HepG2 (cell line): ENCODE results near the gene CCSER2. TPM values are rescaled to one million over a fixed set of nuclear protein-coding genes. Genes with fewer than 3 reads are reported as not detected.

Experiments used
- ARID5B ChIP-seq: IDR thresholded peaks from 2 replicates; pipeline ENCODE4 v1.4.0; 2020; ENCODE audit warnings: mild to moderate bottlenecking, missing genetic modification reagents
- BRD4 ChIP-seq: sonication (generic); formaldehyde crosslinking; IDR thresholded peaks from 2 replicates; pipeline ENCODE4 v1.4.0; 2020; ENCODE audit warnings: missing genetic modification reagents
- CREB1 ChIP-seq, 2 experiments: fragments of 450-650 bp in 1 of 2; IDR thresholded peaks; 2 replicates each; pipeline ENCODE4 v1.6.1; 2016 to 2017; ENCODE audit warnings: control low read depth in 1 of 2, mild to moderate bottlenecking in 1 of 2, missing compliant biosample characterization in 1 of 2, missing genetic modification characterization in 1 of 2
- GTF3A ChIP-seq: sonication (generic); formaldehyde crosslinking; conservative IDR thresholded peaks from 2 replicates; pipeline ENCODE4 v1.4.0; 2020; ENCODE audit warnings: mild to moderate bottlenecking, missing genetic modification reagents
- HDAC2 ChIP-seq: sonication (generic); formaldehyde crosslinking; IDR thresholded peaks from 2 replicates; pipeline ENCODE4 v1.4.0; 2020; ENCODE audit warnings: missing genetic modification reagents
- HHEX ChIP-seq: IDR thresholded peaks from 2 replicates; pipeline ENCODE4 v1.6.1; 2016; ENCODE audit warnings: control low read depth
- HOXA3 ChIP-seq: sonication (generic); formaldehyde crosslinking; IDR thresholded peaks from 2 replicates; pipeline ENCODE4 v1.5.0; 2020; ENCODE audit warnings: missing genetic modification reagents
- KDM3A ChIP-seq: IDR thresholded peaks from 2 replicates; pipeline ENCODE4 v1.6.1; 2018; ENCODE audit warnings: low read depth, missing compliant biosample characterization
- KLF11 ChIP-seq: IDR thresholded peaks from 2 replicates; pipeline ENCODE4 v1.6.1; 2016; ENCODE audit warnings: missing compliant biosample characterization
- NFKB2 ChIP-seq: sonication (generic); formaldehyde crosslinking; IDR thresholded peaks from 2 replicates; pipeline ENCODE4 v1.4.0; 2020; ENCODE audit warnings: missing genetic modification reagents, borderline replicate concordance
- RORA ChIP-seq: sonication (generic); formaldehyde crosslinking; IDR thresholded peaks from 2 replicates; pipeline ENCODE4 v1.5.0; 2020; ENCODE audit warnings: mild to moderate bottlenecking, missing genetic modification reagents, moderate library complexity
- SPEN ChIP-seq: sonication (generic); formaldehyde crosslinking; IDR thresholded peaks from 2 replicates; pipeline ENCODE4 v1.5.1; 2020; ENCODE audit warnings: low read depth, mild to moderate bottlenecking, missing genetic modification reagents
- TCF7 ChIP-seq: sonication (generic); IDR thresholded peaks from 2 replicates; pipeline ENCODE4 v1.6.1; 2016; ENCODE audit warnings: antibody characterized with exemption, low read depth
- ZFP82 ChIP-seq: sonication (generic); formaldehyde crosslinking; IDR thresholded peaks from 2 replicates; pipeline ENCODE4 v1.5.1; 2020; ENCODE audit warnings: mild to moderate bottlenecking, missing genetic modification reagents, borderline replicate concordance
- ZHX1 ChIP-seq: sonication (generic); formaldehyde crosslinking; IDR thresholded peaks from 2 replicates; pipeline ENCODE4 v1.8.1; 2022; ENCODE audit warnings: low read depth, mild to moderate bottlenecking, missing genetic modification reagents
- ZNF260 ChIP-seq: sonication (generic); formaldehyde crosslinking; IDR thresholded peaks from 2 replicates; pipeline ENCODE4 v1.4.0; 2020; ENCODE audit warnings: missing genetic modification reagents, low read depth, mild to moderate bottlenecking, borderline replicate concordance
- ZNF451 ChIP-seq: sonication (generic); formaldehyde crosslinking; IDR thresholded peaks from 2 replicates; pipeline ENCODE4 v1.5.0; 2020; ENCODE audit warnings: mild to moderate bottlenecking, missing genetic modification reagents
- ZNF574 ChIP-seq: sonication (generic); formaldehyde crosslinking; IDR thresholded peaks from 2 replicates; pipeline ENCODE4 v1.4.0; 2020; ENCODE audit warnings: missing genetic modification reagents
- ZSCAN29 ChIP-seq: sonication (generic); formaldehyde crosslinking; conservative IDR thresholded peaks from 2 replicates; pipeline ENCODE4 v1.4.0; 2020; ENCODE audit warnings: mild to moderate bottlenecking, missing genetic modification reagents
- polyA plus RNA-seq, 8 experiments: library from polyadenylated mRNA; depleted of rRNA in 3 of 8; stranded (reverse) in 7 of 8; unstranded in 1 of 8; fragments of >200 nt; fragmentation: Illumina TruSeq in 4 of 8; extraction: Trizol in 4 of 8; gene quantifications; 2 replicates each; pipeline versions ENCODE4 v1.2.1 to v1.2.3, GENCODE V29; 2011 to 2016; ENCODE audit warnings: low read depth in 4 of 8, missing spikeins in 1 of 8, mixed read lengths in 1 of 8; ENCODE audit not compliant: insufficient read depth in 1 of 8
- total RNA-seq, 5 experiments: library from RNA; depleted of rRNA; stranded (reverse); fragments of >200 nt; fragmentation: Illumina TruSeq; extraction: Trizol; gene quantifications; 2 replicates each; pipeline ENCODE4 v1.2.3, GENCODE V29; 2016; ENCODE audit warnings: low read depth in 1 of 5
- TF ChIP-seq, protein P1 (sequence below): sonication (generic); formaldehyde crosslinking; IDR thresholded peaks from 2 replicates; pipeline ENCODE4 v1.4.0; 2020; ENCODE audit warnings: mild to moderate bottlenecking, missing genetic modification reagents

The CCSER2 gene
- total and polyA plus RNA-seq, 2 of the 13 experiments (the other 11 are each of a cell fraction or from before 2014, with no cell fraction given): 13.3 to 17.2 TPM

DNA sequence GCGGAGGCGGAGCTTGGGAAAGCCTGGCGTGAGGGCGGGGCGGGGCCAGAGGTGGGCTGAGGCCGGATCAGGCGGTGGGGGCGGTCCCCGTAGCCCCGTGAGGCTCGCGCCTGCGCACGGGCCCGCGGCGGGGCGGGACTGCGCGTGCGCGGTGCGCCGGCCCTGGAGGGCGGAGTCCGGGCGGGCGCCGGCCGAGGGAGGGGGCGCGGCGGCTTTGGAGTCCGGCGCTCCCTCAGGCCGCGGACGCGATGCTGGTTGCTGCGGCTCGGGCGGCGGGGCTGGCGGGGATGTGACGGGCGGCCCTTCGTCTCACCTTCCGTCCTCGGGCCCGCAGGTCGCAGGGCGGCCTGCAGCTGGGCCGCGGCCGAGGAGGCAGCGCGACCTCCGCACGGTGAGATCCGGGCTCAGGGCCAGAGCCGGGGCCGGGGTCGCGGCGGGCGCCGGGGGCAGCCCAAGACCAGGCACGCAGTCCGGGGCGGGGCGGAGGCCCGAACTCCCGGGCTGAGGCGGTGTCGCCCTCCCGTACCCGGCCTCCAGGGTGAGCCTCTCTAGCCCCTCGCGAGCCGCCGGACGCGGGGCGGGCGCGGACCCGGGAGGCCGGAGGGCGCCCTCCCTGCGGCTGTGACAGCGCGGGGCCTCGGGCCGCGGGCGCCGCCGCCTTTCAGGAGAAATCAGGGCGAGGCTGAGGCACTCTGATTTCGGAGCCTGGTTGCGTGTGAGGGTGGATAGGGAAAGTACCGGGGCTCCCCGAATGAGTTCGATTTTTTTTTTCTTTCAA lies at the start of gene CCSER2 (continued):
- TF ChIP-seq HOXA3 (CRISPR knock-in tag) (peak; percentile 39; the same call in 1 of the 2 replicates), NFKB2 (peak; percentile 47; the same call in 1 of the 2 replicates), TCF7 (no peak), ZSCAN29 (CRISPR knock-in tag) (no peak), HDAC2 (CRISPR knock-in tag) (no peak), ZNF574 (CRISPR knock-in tag) (peak; percentile 95), KDM3A (CRISPR knock-in tag) (0 out of 2 replicates have a peak, but pooled peaks have one; percentile 9), SPEN (CRISPR knock-in tag) (peak; percentile 26; the same call in 1 of the 2 replicates), ZHX1 (CRISPR knock-in tag) (no peak), HHEX (CRISPR knock-in tag) (no peak), ZNF451 (CRISPR knock-in tag) (0 out of 2 replicates have a peak, but pooled peaks have one; percentile 29), ZFP82 (CRISPR knock-in tag) (no peak; the same call in 1 of the 2 replicates), KLF11 (CRISPR knock-in tag) (no peak), GTF3A (CRISPR knock-in tag) (no peak), BRD4 (peak; percentile 38; the same call in 1 of the 2 replicates), ZNF260 (CRISPR knock-in tag) (no peak), CREB1 (IDR thresholded peaks at IDR 0.05) (no peak), CREB1 (CRISPR knock-in tag; IDR thresholded peaks at IDR 0.05) (no peak), RORA (CRISPR knock-in tag) (no peak), ARID5B (no peak)
- TF ChIP-seq, protein P1, sequence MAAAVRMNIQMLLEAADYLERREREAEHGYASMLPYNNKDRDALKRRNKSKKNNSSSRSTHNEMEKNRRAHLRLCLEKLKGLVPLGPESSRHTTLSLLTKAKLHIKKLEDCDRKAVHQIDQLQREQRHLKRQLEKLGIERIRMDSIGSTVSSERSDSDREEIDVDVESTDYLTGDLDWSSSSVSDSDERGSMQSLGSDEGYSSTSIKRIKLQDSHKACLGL (CRISPR knock-in tag): peak; percentile 45; the same call in 1 of the 2 replicates
